HT1080 (cell line): ENCODE measurements around the gene RICTOR. TPM values are rescaled to one million over a fixed set of nuclear protein-coding genes. Genes with fewer than 3 reads are reported as not detected.

Experiments used
- DNase-seq: peaks from one replicate; pipeline ENCODE4 v3.0.0-alpha.2; 2015; ENCODE audit warnings: low read depth
- small RNA-seq: library from RNA; depleted of rRNA; stranded (forward); fragments of <200 nt; gene quantifications from one replicate; pipeline ENCODE3, GENCODE V24; 2014
- total RNA-seq: library from RNA; depleted of rRNA; stranded (reverse); fragments of >200 nt; shearing (Covaris generic); gene quantifications from 2 replicates; pipeline ENCODE4 v1.2.3, GENCODE V29; 2014; rRNA removed

RICTOR gene
- total RNA-seq, 1 experiment from 2014 or later = 8.2 TPM

DNA sequence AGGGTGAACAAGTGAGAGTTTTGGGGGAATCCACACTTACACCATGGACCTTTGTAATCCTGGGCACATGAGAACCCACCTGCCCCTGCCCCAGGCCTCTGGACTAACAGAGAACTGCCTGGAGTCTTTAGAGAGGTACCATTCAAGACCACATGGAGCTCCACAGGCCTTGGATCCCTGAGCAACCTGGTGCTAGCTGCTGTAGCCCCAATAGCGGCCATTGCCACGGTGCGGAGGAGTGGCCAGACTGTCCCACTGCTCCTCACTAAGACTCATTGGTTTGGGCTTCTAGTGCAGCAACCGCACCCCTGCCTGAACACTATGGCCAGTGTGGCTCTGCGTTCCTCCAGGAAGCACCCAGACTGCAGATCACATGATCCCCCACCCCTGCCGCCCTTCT, 182.6 kb downstream of the RICTOR start:
- DNase-seq = no peak

DNA sequence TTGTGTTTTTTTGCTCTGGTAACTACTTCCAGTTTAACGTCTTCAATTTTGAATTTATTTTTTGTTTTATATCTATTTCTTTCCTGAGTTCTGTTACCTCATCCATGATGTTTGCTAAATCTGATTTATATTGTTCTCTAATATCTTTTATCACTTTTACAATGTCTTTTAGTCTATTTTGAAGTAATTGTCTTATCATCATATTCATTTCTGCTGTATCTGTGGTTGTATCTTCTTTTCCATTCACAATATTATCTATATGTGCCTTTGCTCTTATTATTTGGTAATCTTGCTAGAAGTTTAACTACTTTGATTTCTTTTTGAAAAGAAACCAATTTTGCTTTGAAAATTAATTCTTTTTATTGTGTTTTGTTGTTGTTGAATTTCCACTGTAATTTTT, 184.8 kb downstream of the RICTOR start:
- no peak for DNase-seq

DNA sequence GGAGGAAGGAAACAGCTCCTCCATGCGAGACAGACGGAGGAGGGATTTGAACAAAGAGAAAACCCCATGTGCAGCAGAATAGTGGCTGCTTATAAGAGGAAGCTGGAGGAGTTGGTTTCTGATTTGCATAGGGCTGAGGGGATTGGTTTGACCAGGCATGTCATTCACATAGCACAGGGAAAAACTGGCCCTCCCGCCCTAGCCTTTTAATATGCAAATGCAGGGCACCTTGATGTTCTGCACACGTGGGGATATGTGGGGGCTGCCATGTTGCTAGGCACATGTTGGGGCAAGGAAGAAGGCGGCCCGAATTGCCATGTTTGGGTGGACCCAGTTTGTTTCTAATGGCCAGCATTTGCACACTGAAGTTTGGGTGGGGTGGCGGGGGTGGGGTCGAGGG, 186.2 kb downstream of the RICTOR start:
- DNase-seq = no peak

Small RNA genes lying within 50 kb of the gene (small RNA-seq; reads per million reads assigned to genes)
- not detected for gene AIG1P1

Other genes with a start within 250 kb of the RICTOR start
- gene OSMR, start 228.4 kb downstream of the RICTOR start, total RNA-seq = 21.9 and 31.2 TPM in 2 replicates
- not detected in 2 replicates for gene FYB1, start 145.2 kb upstream of the RICTOR start, total RNA-seq